Astrocyte (in vitro differentiated cells and primary cell): ENCODE data around the gene ARL6. TPM values are rescaled to one million over a fixed set of nuclear protein-coding genes. Genes with fewer than 3 reads are reported as not detected.

ENCODE experiments used
- DNase-seq: peaks from one replicate; pipeline ENCODE4 v3.0.0-alpha.2; 2010; ENCODE audit warnings: low read depth
- FAIRE-seq: peaks from 2 replicates; lab custom pipeline; 2011; peaks lifted over from hg19 to GRCh38; lab: Jason Lieb, UNC
- H2AFZ ChIP-seq: 2 replicates; pipeline ENCODE4 v1.6.0; 2012; ENCODE audit warnings: low read depth, low read length, inconsistent platforms
- H3K27ac ChIP-seq: 2 replicates; pipeline ENCODE4 v1.5.1; 2011; ENCODE audit warnings: low read depth, low read length, inconsistent platforms
- H3K27me3 ChIP-seq: 2 replicates; pipeline ENCODE4 v1.6.0; 2011; ENCODE audit warnings: low read length, inconsistent platforms; ENCODE audit not compliant: insufficient read depth
- H3K36me3 ChIP-seq: 2 replicates; pipeline ENCODE4 v1.5.1; 2011; ENCODE audit warnings: low read length, inconsistent platforms; ENCODE audit not compliant: insufficient read depth
- H3K4me1 ChIP-seq: 2 replicates; pipeline ENCODE4 v1.5.1; 2011; ENCODE audit warnings: low read length, inconsistent platforms; ENCODE audit not compliant: insufficient read depth
- H3K4me2 ChIP-seq: 2 replicates; pipeline ENCODE4 v1.6.0; 2012; ENCODE audit warnings: low read length, inconsistent platforms
- H3K4me3 ChIP-seq: 2 replicates; pipeline ENCODE4 v1.5.1; 2011; ENCODE audit warnings: low read depth, mild to moderate bottlenecking, low read length, inconsistent platforms; ENCODE audit not compliant: insufficient read depth
- H3K79me2 ChIP-seq: 2 replicates; pipeline ENCODE4 v1.6.0; 2012; ENCODE audit warnings: mild to moderate bottlenecking, low read length, inconsistent platforms; ENCODE audit not compliant: insufficient read depth
- H3K9ac ChIP-seq: 2 replicates; pipeline ENCODE4 v1.6.0; 2012; ENCODE audit warnings: mild to moderate bottlenecking, low read length, inconsistent platforms
- H3K9me3 ChIP-seq: 2 replicates; pipeline ENCODE4 v1.5.1; 2012; ENCODE audit warnings: low read depth, mild to moderate bottlenecking, low read length, inconsistent platforms; ENCODE audit not compliant: insufficient read depth
- H4K20me1 ChIP-seq: 2 replicates; pipeline ENCODE4 v1.6.0; 2012; ENCODE audit warnings: low read length, inconsistent platforms; ENCODE audit not compliant: insufficient read depth
- H3K27ac Mint-ChIP-seq: one replicate; pipeline ENCODE4 v1.8.0; 2021; ENCODE audit warnings: mild to moderate bottlenecking, mixed read lengths; ENCODE audit not compliant: unreplicated experiment
- H3K27me3 Mint-ChIP-seq: one replicate; pipeline ENCODE4 v1.8.0; 2021; ENCODE audit warnings: low read depth, mixed read lengths; ENCODE audit not compliant: unreplicated experiment
- H3K36me3 Mint-ChIP-seq: one replicate; pipeline ENCODE4 v1.8.0; 2021; ENCODE audit warnings: low read depth, mixed read lengths; ENCODE audit not compliant: unreplicated experiment
- H3K4me1 Mint-ChIP-seq: one replicate; pipeline ENCODE4 v1.8.0; 2021; ENCODE audit warnings: low read depth, mixed read lengths; ENCODE audit not compliant: unreplicated experiment
- H3K4me3 Mint-ChIP-seq: one replicate; pipeline ENCODE4 v1.8.0; 2021; ENCODE audit warnings: mild to moderate bottlenecking, moderate library complexity, mixed read lengths; ENCODE audit not compliant: unreplicated experiment
- H3K9me3 Mint-ChIP-seq: one replicate; pipeline ENCODE4 v1.8.0; 2021; ENCODE audit warnings: mild to moderate bottlenecking, mixed read lengths; ENCODE audit not compliant: unreplicated experiment
- EZH2 ChIP-seq: IDR thresholded peaks from 2 replicates; pipeline ENCODE4 v1.6.1; 2012; ENCODE audit warnings: mild to moderate bottlenecking, low read length, inconsistent platforms; ENCODE audit not compliant: insufficient read depth
- total RNA-seq: library from RNA; stranded (reverse); gene quantifications from 2 replicates; pipeline ENCODE4 v1.2.1, GENCODE V29; 2021
- TF ChIP-seq, protein P1 (sequence below): IDR thresholded peaks from 2 replicates; pipeline ENCODE4 v1.5.1; 2011; ENCODE audit warnings: low read depth, mild to moderate bottlenecking, inconsistent platforms, low read length, moderate library complexity; ENCODE audit not compliant: insufficient read depth

Gene ARL6
- total RNA-seq, 1 donor from 2014 or later: 7.1 TPM

DNA sequence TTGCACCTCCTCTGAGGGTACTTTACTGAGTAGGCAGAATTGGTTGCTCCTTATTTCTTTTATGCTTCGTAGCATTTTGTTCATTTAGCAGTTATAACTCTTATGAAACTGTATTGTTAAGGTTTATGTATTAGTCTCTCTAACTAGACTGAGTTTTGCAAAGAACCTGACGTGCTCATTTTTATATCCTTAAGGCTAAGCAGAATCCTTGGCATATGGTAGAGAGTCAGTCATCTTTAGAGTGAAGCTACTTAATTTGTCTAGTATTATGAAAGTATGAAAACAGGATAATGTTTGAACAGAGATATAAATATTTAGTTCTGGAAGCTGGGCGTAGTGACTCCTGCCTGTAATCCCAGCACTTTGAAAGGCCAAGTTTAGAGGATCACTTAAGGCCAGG, 77.4 kb downstream of the ARL6 start:
- H3K4me1 Mint-ChIP-seq: no peaks in the 10 kb centered on the region
- no peak for DNase-seq
- H2AFZ ChIP-seq: no peak overlapping the region
- no peak for FAIRE-seq
- H3K27ac ChIP-seq: no peak overlapping the region
- peaks cover 3% of the 10 kb centered on the region for H3K36me3 Mint-ChIP-seq
- peaks cover 8% of the 10 kb centered on the region for H4K20me1 ChIP-seq
- H3K27ac Mint-ChIP-seq: no peak overlapping the region
- H3K4me2 ChIP-seq: no peak overlapping the region
- H3K9ac ChIP-seq: no peak overlapping the region
- H3K27me3 Mint-ChIP-seq: no peaks in the 10 kb centered on the region
- H3K9me3 Mint-ChIP-seq: no peaks in the 10 kb centered on the region
- H3K79me2 ChIP-seq: peaks cover 25% of the 10 kb centered on the region
- no peaks in the 10 kb centered on the region for H3K4me1 ChIP-seq
- no peaks in the 10 kb centered on the region for H3K36me3 ChIP-seq
- H3K9me3 ChIP-seq: no peaks in the 10 kb centered on the region
- H3K4me3 ChIP-seq: no peak overlapping the region
- H3K4me3 Mint-ChIP-seq: no peak overlapping the region
- H3K27me3 ChIP-seq: no peaks in the 10 kb centered on the region
- TF ChIP-seq, protein P1, sequence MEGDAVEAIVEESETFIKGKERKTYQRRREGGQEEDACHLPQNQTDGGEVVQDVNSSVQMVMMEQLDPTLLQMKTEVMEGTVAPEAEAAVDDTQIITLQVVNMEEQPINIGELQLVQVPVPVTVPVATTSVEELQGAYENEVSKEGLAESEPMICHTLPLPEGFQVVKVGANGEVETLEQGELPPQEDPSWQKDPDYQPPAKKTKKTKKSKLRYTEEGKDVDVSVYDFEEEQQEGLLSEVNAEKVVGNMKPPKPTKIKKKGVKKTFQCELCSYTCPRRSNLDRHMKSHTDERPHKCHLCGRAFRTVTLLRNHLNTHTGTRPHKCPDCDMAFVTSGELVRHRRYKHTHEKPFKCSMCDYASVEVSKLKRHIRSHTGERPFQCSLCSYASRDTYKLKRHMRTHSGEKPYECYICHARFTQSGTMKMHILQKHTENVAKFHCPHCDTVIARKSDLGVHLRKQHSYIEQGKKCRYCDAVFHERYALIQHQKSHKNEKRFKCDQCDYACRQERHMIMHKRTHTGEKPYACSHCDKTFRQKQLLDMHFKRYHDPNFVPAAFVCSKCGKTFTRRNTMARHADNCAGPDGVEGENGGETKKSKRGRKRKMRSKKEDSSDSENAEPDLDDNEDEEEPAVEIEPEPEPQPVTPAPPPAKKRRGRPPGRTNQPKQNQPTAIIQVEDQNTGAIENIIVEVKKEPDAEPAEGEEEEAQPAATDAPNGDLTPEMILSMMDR: no peak
- TF ChIP-seq EZH2: no peak

DNA sequence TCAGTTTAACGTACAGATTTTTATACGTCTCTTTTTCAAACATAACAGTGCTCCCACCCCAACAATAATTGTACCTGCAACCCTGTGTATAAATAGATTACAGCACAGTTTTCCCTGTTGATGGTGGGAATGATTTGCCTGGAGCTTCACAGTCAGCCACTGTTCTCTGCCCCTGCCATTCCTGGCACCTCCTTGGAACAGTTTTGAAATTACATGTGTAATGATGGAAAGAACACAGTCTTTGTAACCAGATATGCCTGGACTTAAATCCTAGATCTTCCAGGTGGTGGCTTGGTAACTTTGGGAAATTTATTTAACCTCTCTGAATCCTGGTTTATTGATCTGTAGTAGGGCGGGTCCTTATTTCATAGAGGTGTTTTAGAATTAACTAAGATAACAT, 84.2 kb downstream of the ARL6 start:
- Histone ChIP-seq H3K27ac (no peak overlapping the region), H3K9ac (no peak overlapping the region), H3K79me2 (peaks cover 4% of the 10 kb centered on the region), H3K27me3 (no peaks in the 10 kb centered on the region), H3K4me1 (no peaks in the 10 kb centered on the region), H3K36me3 (no peaks in the 10 kb centered on the region), H3K4me3 (no peak overlapping the region), H3K9me3 (no peaks in the 10 kb centered on the region), H4K20me1 (peaks cover 8% of the 10 kb centered on the region), H2AFZ (no peak overlapping the region), H3K4me2 (no peak overlapping the region)
- no peaks in the 10 kb centered on the region for H3K4me1 Mint-ChIP-seq
- H3K27me3 Mint-ChIP-seq: no peaks in the 10 kb centered on the region
- no peaks in the 10 kb centered on the region for H3K9me3 Mint-ChIP-seq
- FAIRE-seq (no peak), DNase-seq (no peak)
- H3K36me3 Mint-ChIP-seq: peaks cover 5% of the 10 kb centered on the region
- no peak overlapping the region for H3K4me3 Mint-ChIP-seq
- TF ChIP-seq EZH2: no peak
- TF ChIP-seq, protein P1: no peak
- no peak overlapping the region for H3K27ac Mint-ChIP-seq

Other genes with a start within 250 kb of the ARL6 start
- 13.0 and 14.1 TPM in 2 replicates for gene CRYBG3, start 57.3 kb downstream of the ARL6 start, total RNA-seq
- 17.3 and 20.2 TPM in 2 replicates for gene RIOX2, start 207.7 kb downstream of the ARL6 start, total RNA-seq